ENCODE data around the gene MPC1L.

The MPC1L gene

DNA sequence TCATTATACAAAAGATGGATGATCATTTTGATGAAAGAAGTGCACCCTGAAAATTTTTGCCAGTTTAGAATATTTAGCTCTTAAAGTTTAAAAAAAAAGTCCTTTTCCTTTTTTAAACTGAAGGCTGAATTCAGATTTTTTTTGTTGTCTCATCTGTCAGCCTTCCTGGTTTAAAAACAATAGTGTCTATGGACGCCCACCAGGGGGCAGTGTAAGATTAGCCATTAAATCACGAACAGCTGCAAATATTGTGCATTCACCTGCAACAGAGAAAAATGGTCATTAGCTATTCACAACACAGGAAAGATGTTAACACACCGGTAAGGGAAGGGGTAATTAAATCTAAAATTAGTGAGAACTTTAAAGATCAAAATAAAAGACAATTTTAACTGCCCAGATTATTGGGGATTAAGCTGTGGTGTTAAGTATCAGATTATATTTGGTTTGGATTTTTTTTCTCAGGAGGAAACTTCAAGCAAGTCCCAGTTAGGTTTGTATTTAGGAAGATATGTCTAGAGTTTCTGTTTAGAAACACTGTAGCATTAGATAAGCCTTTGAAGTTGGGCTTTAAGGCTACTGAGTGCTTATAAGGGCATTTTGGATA, 28.5 kb downstream of the MPC1L start:
- H3K9me3 ChIP-seq (ENCODE audit: control insufficient read depth, insufficient read depth, low read length), result no peaks in the 10 kb centered on the region
- H3K9ac ChIP-seq (ENCODE audit: low read depth, low read length), result no peak overlapping the region
- H3K36me3 ChIP-seq (ENCODE audit: insufficient read depth, low read length), result peaks cover 6% of the 10 kb centered on the region; the same call in 1 of the 2 replicates
- no peaks in the 10 kb centered on the region for H3K4me1 ChIP-seq (ENCODE audit: insufficient read depth, low read length)

DNA sequence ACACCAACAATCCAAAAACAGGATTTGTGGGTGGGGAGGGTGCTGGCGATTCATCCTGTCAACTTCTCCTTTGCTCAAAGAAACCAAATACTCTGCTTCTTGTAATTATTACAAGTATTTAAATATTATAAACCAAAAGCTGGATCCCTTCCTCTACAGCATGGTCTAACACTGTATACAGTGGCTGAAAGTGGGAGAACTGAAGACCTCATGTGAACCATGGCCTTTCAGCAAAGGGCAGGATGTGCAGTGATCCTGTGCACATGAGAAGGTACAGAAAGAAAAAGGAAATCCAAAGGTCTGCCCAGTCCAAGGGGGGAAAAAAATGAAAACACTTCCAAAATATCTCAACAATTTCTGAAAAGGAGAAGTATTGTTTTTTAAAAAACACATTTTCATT, 29.4 kb downstream of the MPC1L start:
- Histone ChIP-seq H3K4me1 (ENCODE audit: insufficient read depth, low read length) (no peaks in the 10 kb centered on the region), H3K9ac (ENCODE audit: low read depth, low read length) (no peak overlapping the region), H3K36me3 (ENCODE audit: insufficient read depth, low read length) (peaks cover 10% of the 10 kb centered on the region; the same call in 1 of the 2 replicates), H3K9me3 (ENCODE audit: control insufficient read depth, insufficient read depth, low read length) (no peaks in the 10 kb centered on the region)

DNA sequence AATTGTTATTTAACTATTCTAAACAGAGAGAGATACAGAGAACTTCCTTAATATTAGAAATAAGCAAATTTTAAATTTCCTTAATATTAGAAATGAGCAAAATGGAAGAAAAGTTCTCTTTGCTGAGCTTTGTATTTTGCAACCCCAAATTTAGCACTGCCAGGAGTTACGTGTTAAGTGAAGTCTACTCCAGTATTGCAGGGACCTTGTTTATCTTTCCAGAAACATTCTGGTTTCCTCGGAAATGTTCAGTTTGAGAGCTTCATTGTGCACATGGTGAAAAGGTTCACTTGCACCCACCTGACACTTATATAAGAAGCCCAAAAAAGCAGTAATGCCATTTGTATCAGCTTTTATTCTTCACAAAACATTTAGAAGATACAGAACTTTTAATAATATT, 30.3 kb downstream of the MPC1L start:
- H3K9me3 ChIP-seq (ENCODE audit: control insufficient read depth, insufficient read depth, low read length), result no peaks in the 10 kb centered on the region
- H3K4me1 ChIP-seq (ENCODE audit: insufficient read depth, low read length), result no peaks in the 10 kb centered on the region
- H3K36me3 ChIP-seq (ENCODE audit: insufficient read depth, low read length), result peaks cover 10% of the 10 kb centered on the region; the same call in 1 of the 2 replicates
- no peak overlapping the region for H3K9ac ChIP-seq (ENCODE audit: low read depth, low read length)

DNA sequence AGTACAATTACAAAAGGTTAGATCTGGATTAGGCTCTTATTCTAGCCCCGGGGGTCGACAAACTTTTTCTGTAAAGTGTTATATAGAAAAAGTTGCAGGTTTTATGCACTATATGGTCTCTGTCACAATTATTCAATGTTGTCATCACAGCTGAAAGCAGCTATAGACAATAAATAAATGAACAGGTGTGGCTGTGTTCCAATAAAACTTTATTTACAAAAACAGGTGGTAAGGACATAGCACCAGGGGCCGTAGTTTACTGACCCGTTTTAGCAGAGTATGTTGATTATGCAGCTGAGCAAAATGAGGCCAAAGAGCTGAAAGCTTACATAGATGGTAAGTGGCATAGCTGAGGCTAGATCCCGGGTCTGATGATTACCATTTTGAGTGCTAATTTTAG, 37.2 kb downstream of the MPC1L start:
- no peaks in the 10 kb centered on the region for H3K9me3 ChIP-seq (ENCODE audit: control insufficient read depth, insufficient read depth, low read length)
- peaks cover 13% of the 10 kb centered on the region for H3K36me3 ChIP-seq (ENCODE audit: insufficient read depth, low read length)
- peaks cover 4% of the 10 kb centered on the region; the same call in 1 of the 2 replicates for H3K4me1 ChIP-seq (ENCODE audit: insufficient read depth, low read length)
- no peak overlapping the region for H3K9ac ChIP-seq (ENCODE audit: low read depth, low read length)

DNA sequence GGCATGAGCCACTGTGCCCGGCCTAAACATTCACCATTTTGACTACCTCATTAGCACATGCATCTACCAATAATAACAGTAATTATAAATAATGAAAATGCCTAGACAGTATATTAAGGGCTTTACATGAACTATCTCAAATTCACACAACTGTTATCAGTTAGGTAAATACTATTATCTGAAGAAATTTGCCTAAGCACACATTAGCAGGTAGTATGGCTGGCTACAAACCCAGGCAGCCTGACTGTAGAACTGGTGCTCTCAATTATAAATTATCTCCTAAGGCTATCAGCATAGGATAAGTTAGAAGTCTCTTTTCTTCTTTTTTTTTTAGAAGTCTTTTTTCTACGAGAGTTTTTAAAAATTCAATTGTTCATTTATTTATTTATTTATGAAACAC, 38.3 kb downstream of the MPC1L start:
- Histone ChIP-seq H3K9me3 (ENCODE audit: control insufficient read depth, insufficient read depth, low read length) (no peaks in the 10 kb centered on the region), H3K9ac (ENCODE audit: low read depth, low read length) (no peak overlapping the region), H3K4me1 (ENCODE audit: insufficient read depth, low read length) (peaks cover 4% of the 10 kb centered on the region; the same call in 1 of the 2 replicates), H3K36me3 (ENCODE audit: insufficient read depth, low read length) (peaks cover 12% of the 10 kb centered on the region)

DNA sequence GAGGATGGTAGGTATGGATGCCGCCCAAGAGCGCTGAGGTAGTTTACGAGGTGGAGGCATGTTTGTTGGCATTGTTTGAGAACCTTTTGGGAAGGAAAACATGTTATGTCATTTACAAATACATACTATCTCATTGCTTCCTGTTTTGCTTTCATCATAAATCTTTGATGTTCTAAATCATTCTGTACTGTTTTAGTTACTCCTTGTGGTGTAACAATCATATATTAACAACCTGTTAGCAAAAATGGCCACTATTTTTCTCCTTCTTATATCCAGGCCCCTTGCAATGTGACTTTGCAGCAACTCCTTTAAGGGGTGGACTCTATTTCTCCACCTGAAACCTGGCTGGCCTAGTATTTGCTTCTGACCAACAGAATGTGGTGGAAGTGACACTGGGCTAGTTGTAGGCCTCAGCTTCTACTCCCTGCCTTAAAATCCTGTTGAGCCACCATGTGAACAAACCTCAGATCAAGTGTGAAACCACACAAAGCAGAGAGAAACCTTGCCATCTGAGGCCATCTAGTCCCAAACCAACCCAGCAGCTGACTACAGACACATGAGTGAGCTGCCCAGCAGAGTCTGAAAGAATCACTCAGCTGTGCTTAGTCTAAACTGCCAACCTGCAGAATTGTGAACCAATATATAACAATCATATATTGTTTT, 40.0 kb downstream of the MPC1L start:
- H3K36me3 ChIP-seq (ENCODE audit: insufficient read depth, low read length), result peaks cover 10% of the 10 kb centered on the region
- peaks cover 4% of the 10 kb centered on the region; the same call in 1 of the 2 replicates for H3K4me1 ChIP-seq (ENCODE audit: insufficient read depth, low read length)
- no peaks in the 10 kb centered on the region for H3K9me3 ChIP-seq (ENCODE audit: control insufficient read depth, insufficient read depth, low read length)
- H3K9ac ChIP-seq (ENCODE audit: low read depth, low read length), result no peak overlapping the region

DNA sequence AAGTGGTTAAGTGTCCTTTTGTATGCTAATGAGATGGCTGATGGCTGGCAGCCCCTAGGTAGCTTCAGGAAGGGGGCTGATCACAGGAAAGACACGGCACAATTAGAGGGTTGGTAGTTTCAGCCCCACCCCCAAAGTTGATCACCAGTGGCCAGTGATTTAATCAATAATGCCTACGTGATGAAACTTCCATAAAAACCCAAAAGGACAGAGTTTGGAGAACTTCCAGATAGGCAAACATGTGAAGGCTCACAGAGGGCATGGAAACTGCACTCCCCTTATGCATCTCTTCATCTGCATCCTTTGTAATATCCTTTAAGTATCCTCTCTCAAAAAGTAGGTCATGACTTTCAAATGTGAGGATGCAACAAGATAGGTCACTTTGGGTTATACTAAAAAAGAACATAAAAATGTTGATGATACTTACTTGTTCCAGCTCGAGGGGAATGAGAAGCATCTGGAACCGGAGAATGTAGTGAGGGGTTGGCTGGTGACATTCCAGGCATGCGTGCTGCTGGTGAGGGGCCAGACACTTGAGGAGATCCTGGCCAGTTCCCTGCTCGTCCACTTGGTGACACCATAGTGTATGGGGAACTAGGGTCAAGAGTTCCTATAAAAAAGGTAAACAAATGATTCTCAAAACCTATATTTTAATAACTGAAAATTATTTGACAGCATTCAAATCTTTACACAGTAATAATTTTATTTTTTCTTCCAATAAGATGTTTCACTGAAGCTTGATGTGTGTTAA, 40.8 kb downstream of the MPC1L start:
- Histone ChIP-seq H3K9ac (ENCODE audit: low read depth, low read length) (no peak overlapping the region), H3K9me3 (ENCODE audit: control insufficient read depth, insufficient read depth, low read length) (no peaks in the 10 kb centered on the region), H3K36me3 (ENCODE audit: insufficient read depth, low read length) (peaks cover 9% of the 10 kb centered on the region)

DNA sequence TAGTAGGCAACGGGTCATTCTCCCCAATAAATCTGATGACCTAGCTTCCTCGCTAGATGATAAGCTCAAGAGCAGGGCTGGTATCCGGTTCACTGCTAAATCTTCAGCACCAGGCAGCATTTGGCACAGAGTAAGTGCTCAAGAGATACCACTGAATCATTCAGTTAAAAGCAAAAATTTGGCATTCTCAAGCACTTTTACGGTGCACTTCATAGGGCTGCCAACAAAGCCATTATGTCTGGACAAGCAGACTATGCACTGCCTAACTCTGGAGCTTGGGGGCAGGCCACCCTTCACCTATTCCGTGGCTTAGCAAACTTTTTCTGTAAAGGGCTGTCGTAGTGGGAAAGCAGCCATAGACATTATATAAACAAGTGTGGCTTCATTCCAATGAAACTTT, 47.9 kb downstream of the MPC1L start:
- Histone ChIP-seq H3K9ac (ENCODE audit: low read depth, low read length) (no peak overlapping the region), H3K4me1 (ENCODE audit: insufficient read depth, low read length) (no peaks in the 10 kb centered on the region), H3K36me3 (ENCODE audit: insufficient read depth, low read length) (peaks cover 18% of the 10 kb centered on the region), H3K9me3 (ENCODE audit: control insufficient read depth, insufficient read depth, low read length) (no peaks in the 10 kb centered on the region)

More for the DNA sequence above, 40.8 kb downstream of the MPC1L start:
- H3K4me1 ChIP-seq (ENCODE audit: insufficient read depth, low read length), result peaks cover 4% of the 10 kb centered on the region; the same call in 1 of the 2 replicates

Data from ES-I3 (cell line).